SJCRH30 (cell line): ENCODE measurements around the gene SIRT2. TPM values are rescaled to one million over a fixed set of nuclear protein-coding genes. Genes with fewer than 3 reads are reported as not detected.
"Not testable (repeated sequence)": the region's sequence is repeated elsewhere in the genome, so short reads cannot be mapped to it uniquely, and the experiment has no call there.

Experiments used
- DNase-seq, 2 experiments: peaks; one replicate each; pipeline ENCODE4 v3.0.0-alpha.2; 2015 to 2020
- H3K27ac ChIP-seq: fragments of 250-450 bp; sonication (Bioruptor Pico); 2 replicates; pipeline ENCODE4 v1.5.1; 2020; ENCODE audit warnings: mild to moderate bottlenecking, moderate library complexity
- H3K27me3 ChIP-seq: fragments of 250-450 bp; sonication (Bioruptor Pico); 2 replicates; pipeline ENCODE4 v1.5.1; 2020; ENCODE audit warnings: mild to moderate bottlenecking, moderate library complexity
- H3K36me3 ChIP-seq: fragments of 250-450 bp; sonication (Bioruptor Pico); 2 replicates; pipeline ENCODE4 v1.5.1; 2020; ENCODE audit warnings: mild to moderate bottlenecking, moderate library complexity
- H3K4me1 ChIP-seq: fragments of 250-450 bp; sonication (Bioruptor Pico); 2 replicates; pipeline ENCODE4 v1.5.1; 2020; ENCODE audit warnings: mild to moderate bottlenecking, moderate library complexity
- H3K4me3 ChIP-seq: fragments of 250-450 bp; sonication (Bioruptor Pico); 2 replicates; pipeline ENCODE4 v1.5.1; 2020; ENCODE audit warnings: mild to moderate bottlenecking, moderate library complexity
- H3K9me3 ChIP-seq: fragments of 250-450 bp; sonication (Bioruptor Pico); replicated peaks from 2 replicates; pipeline ENCODE4 v1.5.1; 2020; ENCODE audit warnings: mild to moderate bottlenecking, moderate library complexity
- total RNA-seq: library from RNA; depleted of rRNA; stranded (reverse); fragments of >200 nt; shearing (Covaris generic); gene quantifications from 2 replicates; pipeline ENCODE4 v1.2.3, GENCODE V29; 2014; rRNA removed

Gene SIRT2
- total RNA-seq = 42.1 and 44.6 TPM in 2 replicates

DNA sequence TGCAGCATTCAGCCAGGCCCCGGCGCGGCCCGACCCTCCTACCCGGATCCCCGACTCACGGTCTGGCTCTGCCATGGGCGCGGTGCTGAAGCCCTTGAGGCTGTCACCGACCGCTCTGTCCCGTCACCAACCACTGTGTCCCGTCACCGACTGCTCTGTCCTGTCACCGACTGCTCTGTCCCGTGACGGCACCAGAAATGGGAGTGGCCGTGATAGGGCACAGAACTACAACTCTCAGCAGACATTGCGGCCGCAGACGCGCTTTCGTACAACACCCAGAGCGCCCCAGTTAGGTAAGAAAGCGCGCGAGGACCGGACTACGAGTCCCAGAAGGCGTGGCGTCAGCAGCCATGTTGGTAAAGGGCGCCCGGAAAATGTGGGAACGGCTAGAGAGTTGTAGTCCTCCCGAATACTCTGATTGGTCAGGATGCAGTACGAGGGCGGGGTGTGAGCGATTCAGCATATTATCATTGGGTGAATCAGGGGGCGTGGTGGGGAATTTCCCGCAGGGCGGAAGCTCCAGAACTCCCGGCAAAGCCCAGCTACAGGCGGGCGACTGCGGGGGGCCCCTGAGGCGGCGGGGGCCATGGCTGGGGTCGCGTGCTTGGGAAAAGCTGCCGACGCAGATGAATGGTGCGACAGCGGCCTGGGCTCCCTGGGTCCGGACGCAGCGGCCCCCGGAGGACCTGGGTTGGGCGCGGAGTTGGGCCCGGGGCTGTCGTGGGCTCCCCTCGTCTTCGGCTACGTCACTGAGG, at the start of gene SIRT2, which contains the start of gene NFKBIB:
Gene SIRT2 (minus strand): TSS at position 172 of the 755 bp plus-strand sequence. CDS start 97 bp downstream, at position 75.
Gene NFKBIB (plus strand): TSS at position 523 of the 755 bp plus-strand sequence. CDS start 64 bp downstream, at position 587.
- DNase-seq = peak; percentile 100
- no peaks in the 10 kb centered on the region for H3K27me3 ChIP-seq
- H3K9me3 ChIP-seq = no peaks in the 10 kb centered on the region; the same call in 1 of the 2 replicates
- peaks cover 8% of the 10 kb centered on the region; the same call in 1 of the 2 replicates for H3K4me1 ChIP-seq
- peak within 1 kb of the TSS; percentile 67 for H3K27ac ChIP-seq
- peaks cover 2% of the 10 kb centered on the region; the same call in 1 of the 2 replicates for H3K36me3 ChIP-seq
- H3K4me3 ChIP-seq = peak within 1 kb of the TSS; percentile 78

- H3K36me3 ChIP-seq = no peaks in the 10 kb centered on the region
- H3K9me3 ChIP-seq = no peaks in the 10 kb centered on the region
- no peaks in the 10 kb centered on the region for H3K4me1 ChIP-seq
- H3K27ac ChIP-seq = no peak overlapping the region
- H3K27me3 ChIP-seq = no peaks in the 10 kb centered on the region
- no peak overlapping the region for H3K4me3 ChIP-seq
- DNase-seq = no peak
Measured at GRCh38 chr19:38946229-38947010, 47.0 kb upstream of the SIRT2 start.

DNA sequence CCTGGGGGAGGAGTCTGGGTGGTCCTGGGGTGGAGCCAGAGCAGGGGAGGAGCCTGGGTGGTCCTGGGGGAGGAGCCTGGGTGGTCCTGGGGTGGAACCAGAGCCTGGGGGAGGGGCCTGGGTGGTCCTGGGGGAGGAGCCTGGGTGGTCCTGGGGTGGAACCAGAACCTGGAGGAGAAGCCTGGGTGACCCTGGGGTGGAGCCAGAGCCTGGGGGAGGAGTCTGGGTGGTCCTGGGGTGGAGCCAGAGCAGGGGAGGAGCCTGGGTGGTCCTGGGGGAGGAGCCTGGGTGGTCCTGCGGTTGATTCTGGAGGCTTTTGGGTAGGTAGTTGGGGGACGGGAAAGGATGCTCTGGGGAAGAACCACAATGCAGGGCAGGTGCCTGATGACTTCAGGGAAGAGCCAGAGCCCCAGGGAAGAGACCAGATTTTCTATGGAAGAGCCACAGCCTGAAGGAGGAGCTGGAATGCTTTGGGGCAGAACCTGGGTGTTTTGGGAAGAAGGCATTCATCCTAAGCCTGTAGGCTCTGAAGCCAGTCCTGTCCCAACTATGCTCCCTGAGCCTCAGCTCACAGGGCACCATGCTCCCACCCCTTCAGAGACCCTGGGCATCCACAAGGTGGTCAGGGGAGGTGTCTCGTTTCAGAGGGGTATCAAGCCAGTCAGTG, 46.3 kb upstream of the SIRT2 start:
- H3K27ac ChIP-seq = no peak overlapping the region
- no peaks in the 10 kb centered on the region for H3K36me3 ChIP-seq
- no peaks in the 10 kb centered on the region for H3K9me3 ChIP-seq
- DNase-seq = no peak
- no peaks in the 10 kb centered on the region for H3K4me1 ChIP-seq
- H3K27me3 ChIP-seq = no peaks in the 10 kb centered on the region
- H3K4me3 ChIP-seq = no peak overlapping the region

GRCh38 chr19:38944981-38945506, 45.6 kb upstream of the SIRT2 start:
- Histone ChIP-seq H3K27me3 (no peaks in the 10 kb centered on the region), H3K4me3 (no peak overlapping the region), H3K4me1 (no peaks in the 10 kb centered on the region), H3K9me3 (no peaks in the 10 kb centered on the region), H3K36me3 (no peaks in the 10 kb centered on the region), H3K27ac (no peak overlapping the region)
- DNase-seq = no peak

DNA sequence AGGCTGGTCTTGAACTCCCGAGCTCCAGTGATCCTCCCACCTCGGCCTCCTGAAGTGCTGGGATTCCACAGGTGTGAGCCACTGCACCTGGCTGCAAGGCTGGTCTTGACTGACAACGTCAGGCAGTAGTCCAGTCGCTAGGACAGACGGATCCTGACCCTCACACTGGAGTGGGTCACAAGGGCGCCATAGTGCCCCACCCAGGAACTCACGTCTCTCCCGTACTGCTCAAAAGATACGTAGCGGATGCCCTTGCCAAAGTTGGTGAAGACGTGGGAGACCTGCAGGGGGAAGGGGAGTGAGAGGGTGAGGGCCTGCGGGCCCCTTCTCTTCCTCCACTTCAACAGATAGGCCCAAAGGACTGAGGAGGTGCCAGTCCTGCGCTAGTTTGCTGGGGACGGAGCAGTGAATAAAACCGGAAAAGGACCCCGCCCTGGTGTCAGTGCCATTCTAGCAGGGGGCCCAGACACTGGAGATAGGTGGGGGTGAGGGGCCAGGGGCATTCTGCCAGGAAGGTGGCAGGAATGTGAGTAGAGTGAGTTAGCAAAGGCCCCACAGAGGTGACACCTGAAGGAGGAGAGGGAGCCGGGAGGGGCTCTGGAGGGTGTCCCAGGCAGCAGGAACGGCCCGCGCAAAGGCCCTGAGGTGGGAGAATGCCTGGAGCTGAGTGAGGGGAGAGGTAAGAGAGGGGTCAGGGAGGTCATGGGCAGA, 43.2 kb upstream of the SIRT2 start:
- no peaks in the 10 kb centered on the region for H3K4me1 ChIP-seq
- H3K27me3 ChIP-seq = no peaks in the 10 kb centered on the region
- H3K9me3 ChIP-seq = no peaks in the 10 kb centered on the region
- no peaks in the 10 kb centered on the region for H3K36me3 ChIP-seq
- H3K4me3 ChIP-seq = no peak overlapping the region
- no peak overlapping the region for H3K27ac ChIP-seq
- no peak for DNase-seq

GRCh38 chr19:38941979-38942378, 42.6 kb upstream of the SIRT2 start:
- H3K27me3 ChIP-seq = no peaks in the 10 kb centered on the region
- H3K9me3 ChIP-seq = no peaks in the 10 kb centered on the region
- H3K27ac ChIP-seq = no peak overlapping the region
- no peaks in the 10 kb centered on the region for H3K36me3 ChIP-seq
- no peaks in the 10 kb centered on the region for H3K4me1 ChIP-seq
- H3K4me3 ChIP-seq = no peak overlapping the region
- no peak for DNase-seq

DNA sequence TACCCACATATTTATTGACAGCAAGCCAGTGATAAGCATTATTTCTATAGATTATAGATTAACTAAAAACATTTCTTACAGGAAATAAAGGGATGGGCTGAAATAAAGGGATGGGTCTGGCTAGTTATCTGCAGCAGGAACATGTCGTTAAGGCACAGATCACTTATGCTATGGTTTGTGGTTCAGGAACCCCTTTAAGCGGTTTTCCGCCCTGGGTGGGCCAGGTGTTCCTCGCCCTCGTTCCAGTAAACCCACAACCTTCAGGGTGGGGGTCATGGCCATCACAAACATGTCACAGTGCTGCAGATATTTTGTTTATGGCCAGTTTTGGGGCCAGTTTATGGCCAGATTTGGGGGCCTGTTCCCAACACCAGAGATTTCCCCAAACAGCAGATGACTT, 42.0 kb upstream of the SIRT2 start:
- DNase-seq, H3K4me1 ChIP-seq, H3K36me3 ChIP-seq, H3K27ac ChIP-seq, H3K27me3 ChIP-seq, H3K4me3 ChIP-seq, H3K9me3 ChIP-seq: not testable (repeated sequence)

- Histone ChIP-seq H3K4me1 (no peaks in the 10 kb centered on the region), H3K9me3 (peaks cover 4% of the 10 kb centered on the region; the same call in 1 of the 2 replicates), H3K36me3 (no peaks in the 10 kb centered on the region), H3K4me3 (no peak overlapping the region), H3K27ac (no peak overlapping the region), H3K27me3 (no peaks in the 10 kb centered on the region)
- DNase-seq = no peak
Measured at GRCh38 chr19:38939957-38940356, 40.5 kb upstream of the SIRT2 start.

DNA sequence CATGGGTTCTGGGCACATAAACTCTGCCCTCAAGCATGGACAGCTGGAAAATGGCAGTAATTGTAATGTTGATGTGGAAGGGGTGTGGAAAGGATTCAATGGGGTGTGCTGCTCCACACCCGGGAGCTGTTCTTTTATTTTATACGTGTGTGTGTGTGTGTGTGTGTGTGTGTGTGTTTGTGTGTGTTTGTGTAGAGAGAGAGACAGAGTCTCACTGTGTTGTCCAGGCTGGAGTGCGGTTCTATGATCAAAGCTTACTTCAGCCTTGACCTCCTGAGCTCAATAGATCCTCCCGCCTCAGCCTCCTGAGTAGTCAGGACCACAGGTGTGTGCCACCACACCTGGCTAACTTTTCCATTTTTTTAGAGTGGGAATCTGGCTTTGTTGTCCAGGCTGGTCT, 34.1 kb upstream of the SIRT2 start:
- H3K9me3 ChIP-seq = peaks cover 4% of the 10 kb centered on the region; the same call in 1 of the 2 replicates
- DNase-seq = no peak
- no peaks in the 10 kb centered on the region for H3K27me3 ChIP-seq
- H3K27ac ChIP-seq = no peak overlapping the region
- H3K4me1 ChIP-seq = no peaks in the 10 kb centered on the region
- H3K4me3 ChIP-seq = no peak overlapping the region
- H3K36me3 ChIP-seq = peaks cover 15% of the 10 kb centered on the region

DNA sequence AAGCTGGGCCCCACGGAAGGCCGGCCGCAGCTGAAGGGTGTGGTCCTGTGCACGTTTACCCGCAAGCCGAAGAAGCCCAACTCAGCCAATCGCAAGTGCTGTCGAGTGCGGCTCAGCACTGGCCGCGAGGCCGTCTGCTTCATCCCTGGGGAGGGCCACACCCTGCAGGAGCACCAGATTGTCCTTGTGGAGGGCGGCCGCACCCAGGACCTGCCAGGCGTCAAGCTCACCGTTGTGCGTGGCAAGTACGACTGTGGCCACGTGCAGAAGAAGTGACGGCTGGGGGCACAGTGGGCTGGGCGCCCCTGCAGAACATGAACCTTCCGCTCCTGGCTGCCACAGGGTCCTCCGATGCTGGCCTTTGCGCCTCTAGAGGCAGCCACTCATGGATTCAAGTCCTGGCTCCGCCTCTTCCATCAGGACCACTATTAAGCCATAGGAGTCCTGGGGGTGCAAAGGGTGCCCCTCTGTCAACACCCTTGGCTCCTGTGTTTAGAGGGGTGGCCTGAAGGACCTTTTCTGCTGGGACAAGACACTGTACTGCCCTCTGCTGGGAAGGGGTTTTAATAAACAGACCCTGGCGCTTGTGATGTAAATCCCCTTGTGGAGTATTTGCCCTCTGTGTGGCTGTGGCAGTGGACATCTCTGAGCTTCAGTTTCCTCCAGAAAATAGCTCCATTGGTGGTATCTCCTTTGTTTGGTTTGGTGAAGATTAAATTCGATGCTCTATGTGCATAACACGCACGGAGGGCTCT, 33.2 kb upstream of the SIRT2 start:
- Histone ChIP-seq H3K36me3 (peaks cover 15% of the 10 kb centered on the region), H3K27me3 (no peaks in the 10 kb centered on the region), H3K27ac (no peak overlapping the region), H3K9me3 (peaks cover 4% of the 10 kb centered on the region; the same call in 1 of the 2 replicates), H3K4me1 (no peaks in the 10 kb centered on the region), H3K4me3 (no peak overlapping the region)
- peak; percentile 49 to 67 for DNase-seq

DNA sequence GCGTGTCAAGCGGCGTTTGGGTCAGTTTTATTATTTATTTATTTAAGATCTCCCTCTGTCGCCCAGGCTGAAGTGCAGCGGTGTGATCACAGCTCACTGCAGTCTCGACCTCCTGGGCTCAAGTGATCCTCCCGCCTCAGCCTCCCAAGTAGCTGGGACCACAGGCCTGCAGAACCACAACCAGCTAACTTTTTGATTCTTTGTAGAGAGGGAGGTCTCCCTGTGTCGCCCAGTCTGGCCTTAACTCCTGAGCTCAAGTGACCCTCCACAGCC, 32.0 kb upstream of the SIRT2 start:
- Histone ChIP-seq H3K9me3 (peaks cover 4% of the 10 kb centered on the region; the same call in 1 of the 2 replicates), H3K27ac (peak overlapping the region; percentile 88), H3K4me1 (no peaks in the 10 kb centered on the region), H3K27me3 (no peaks in the 10 kb centered on the region), H3K36me3 (peaks cover 15% of the 10 kb centered on the region), H3K4me3 (peak overlapping the region; percentile 71)
- DNase-seq = no peak

GRCh38 chr19:38930776-38931520, 31.5 kb upstream of the SIRT2 start, which contains the start of gene MRPS12:
Gene MRPS12, plus strand, starts transcription at chr19:38930944. Its CDS starts 351 bp downstream, at chr19:38931295.
- peaks cover 4% of the 10 kb centered on the region; the same call in 1 of the 2 replicates for H3K9me3 ChIP-seq
- H3K27me3 ChIP-seq = no peaks in the 10 kb centered on the region
- H3K4me3 ChIP-seq = peak within 1 kb of the TSS; percentile 71
- peaks cover 15% of the 10 kb centered on the region for H3K36me3 ChIP-seq
- DNase-seq = peak; percentile 99 to 100
- H3K27ac ChIP-seq = peak within 1 kb of the TSS; percentile 88
- no peaks in the 10 kb centered on the region for H3K4me1 ChIP-seq
